GM12801 (cell line): ENCODE results near the gene MTAP.

Experiments
- CTCF ChIP-seq: IDR thresholded peaks from one replicate; pipeline ENCODE4 v1.5.1; 2011; ENCODE audit warnings: control low read depth; ENCODE audit not compliant: insufficient read length; ENCODE audit errors: extremely low read depth

The MTAP gene

GRCh38 chr9:21852754-21853153 lies 50.3 kb downstream of the MTAP start:
- TF ChIP-seq CTCF = no peak

GRCh38 chr9:21853414-21853813 lies 51.0 kb downstream of the MTAP start:
- TF ChIP-seq CTCF = no peak

- TF ChIP-seq CTCF = no peak
Measured at GRCh38 chr9:21854119-21854518, 51.7 kb downstream of the MTAP start.

GRCh38 chr9:21854594-21854993 lies 52.2 kb downstream of the MTAP start:
- TF ChIP-seq CTCF = no peak

GRCh38 chr9:21856301-21857094 lies 54.1 kb downstream of the MTAP start:
- no peak for TF ChIP-seq CTCF

- no peak for TF ChIP-seq CTCF
Measured at GRCh38 chr9:21862871-21863270, 60.4 kb downstream of the MTAP start.

GRCh38 chr9:21864505-21864904 lies 62.1 kb downstream of the MTAP start:
- TF ChIP-seq CTCF = no peak
